HL-60 (cell line): ENCODE data around the gene BTBD2.

Experiments used
- CTCF ChIP-seq: IDR thresholded peaks from one replicate; pipeline ENCODE4 v1.5.1; 2011; ENCODE audit warnings: low read length, control low read depth, inconsistent platforms; ENCODE audit not compliant: insufficient read depth
- GABPA ChIP-seq: IDR thresholded peaks from 2 replicates; pipeline ENCODE4 v1.6.1; 2012; ENCODE audit warnings: low read depth
- POLR2AphosphoS5 ChIP-seq: IDR thresholded peaks from 2 replicates; pipeline ENCODE4 v1.6.1; 2012; ENCODE audit warnings: low read depth
- REST ChIP-seq: IDR thresholded peaks from 2 replicates; pipeline ENCODE4 v1.6.1; 2012; ENCODE audit warnings: low read depth; ENCODE audit not compliant: insufficient replicate concordance
- SPI1 ChIP-seq: IDR thresholded peaks from 2 replicates; pipeline ENCODE4 v1.6.1; 2012; ENCODE audit warnings: low read depth, mild to moderate bottlenecking, borderline replicate concordance

DNA sequence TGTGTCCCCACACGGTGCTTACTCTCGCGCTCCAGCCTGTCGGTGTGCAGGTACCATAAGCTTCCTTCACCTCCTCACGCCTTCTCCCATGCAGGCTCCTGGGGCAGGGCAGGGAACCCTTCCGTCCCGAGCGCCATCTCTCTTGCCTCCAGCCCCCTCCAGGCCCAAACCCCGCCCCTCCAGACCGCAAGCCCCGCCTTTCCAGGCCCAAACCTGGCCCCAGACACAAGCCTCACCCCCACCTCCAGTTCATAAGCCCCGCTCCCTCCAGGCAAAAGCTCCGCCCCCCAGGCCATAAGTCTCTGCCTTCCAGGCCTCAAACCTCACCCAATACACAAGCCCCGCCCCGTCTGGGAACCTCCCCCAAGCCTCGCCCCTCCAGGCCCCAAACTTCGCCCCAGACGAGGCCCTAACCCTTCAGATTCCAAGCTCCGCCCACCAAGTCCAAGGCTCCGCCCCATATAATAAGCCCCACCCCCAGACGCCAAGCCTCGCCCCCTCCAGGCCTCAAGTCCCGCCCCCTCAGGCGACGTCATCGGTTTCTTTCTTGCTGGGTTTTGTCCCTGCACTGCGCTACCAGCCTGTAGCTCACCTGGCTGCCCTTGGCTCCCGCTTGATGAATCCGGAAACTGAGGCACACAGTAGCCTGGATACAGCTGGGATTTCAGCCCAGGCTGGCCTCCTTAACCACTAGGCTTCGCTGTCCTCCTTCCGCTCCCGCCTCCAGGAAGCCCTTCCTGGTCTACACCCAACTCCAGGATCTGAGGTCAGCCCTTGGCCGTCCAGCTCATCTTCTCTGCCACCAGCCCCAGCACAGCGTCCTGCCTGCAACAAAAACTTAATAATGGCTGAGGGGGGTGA lies 19.4 kb upstream of the BTBD2 start:
- TF ChIP-seq CTCF (no peak), REST (no peak), POLR2AphosphoS5 (no peak), GABPA (no peak), SPI1 (no peak)
